Measurements from ENCODE around the gene ADAM10.

The ADAM10 gene

DNA sequence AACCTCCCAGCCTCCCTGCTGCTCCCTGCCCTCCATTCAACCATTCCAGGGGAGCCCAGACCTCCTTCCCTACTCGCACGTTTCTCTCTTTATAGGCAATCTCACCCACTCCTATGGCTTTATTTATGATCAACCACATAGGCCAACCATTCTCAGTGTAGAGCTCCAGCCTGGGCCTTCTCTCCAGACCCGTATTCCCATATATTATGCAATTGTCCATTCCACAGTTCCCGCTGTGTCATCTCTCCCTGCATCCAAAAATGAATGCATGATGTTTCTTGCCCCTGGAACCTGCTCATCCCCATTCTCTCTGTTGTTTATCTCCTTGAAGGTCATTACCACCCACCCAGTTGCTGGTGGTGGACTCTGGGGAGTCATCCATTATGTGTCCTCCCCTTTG is 177.0 kb downstream of the ADAM10 start:
- DNase-seq: no peak

DNA sequence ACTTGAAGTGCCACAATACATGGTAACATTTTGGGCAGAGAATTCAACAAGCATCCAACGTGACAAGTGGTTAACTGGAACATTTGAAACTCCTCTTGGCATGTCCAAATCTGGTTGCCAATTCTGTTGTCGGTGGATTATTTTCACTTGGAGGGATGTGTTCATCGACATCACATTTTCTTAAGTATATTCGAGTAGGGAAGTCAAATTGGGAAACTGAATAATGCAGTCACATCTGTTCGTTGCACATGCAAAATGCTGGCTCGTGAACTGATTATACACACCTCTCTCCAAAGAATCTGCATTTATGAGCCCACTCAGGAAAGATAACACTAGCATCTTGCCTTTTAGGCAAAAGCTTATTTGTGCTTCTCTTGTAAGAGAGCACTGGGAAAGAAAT is 178.0 kb downstream of the ADAM10 start:
- DNase-seq: no peak

DNA sequence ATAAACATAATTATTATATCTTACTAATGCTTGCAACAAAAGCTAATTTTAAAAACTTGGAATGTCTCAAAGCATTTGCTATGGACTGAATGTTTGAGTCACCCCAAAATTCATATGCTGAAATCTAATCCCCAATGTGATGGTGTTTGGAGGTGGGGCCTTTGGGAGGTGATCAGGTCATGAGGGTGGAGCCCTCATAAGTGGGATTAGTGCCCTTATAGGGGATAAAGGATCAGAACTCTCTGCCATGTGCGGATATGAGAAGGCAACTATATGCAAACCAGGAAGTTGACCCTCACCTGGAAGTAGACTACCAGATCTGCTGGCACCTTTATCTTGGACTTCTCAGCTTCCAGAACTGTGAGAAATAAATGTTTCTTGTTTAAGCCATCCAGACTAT is 180.1 kb downstream of the ADAM10 start:
- no peak for DNase-seq

DNA sequence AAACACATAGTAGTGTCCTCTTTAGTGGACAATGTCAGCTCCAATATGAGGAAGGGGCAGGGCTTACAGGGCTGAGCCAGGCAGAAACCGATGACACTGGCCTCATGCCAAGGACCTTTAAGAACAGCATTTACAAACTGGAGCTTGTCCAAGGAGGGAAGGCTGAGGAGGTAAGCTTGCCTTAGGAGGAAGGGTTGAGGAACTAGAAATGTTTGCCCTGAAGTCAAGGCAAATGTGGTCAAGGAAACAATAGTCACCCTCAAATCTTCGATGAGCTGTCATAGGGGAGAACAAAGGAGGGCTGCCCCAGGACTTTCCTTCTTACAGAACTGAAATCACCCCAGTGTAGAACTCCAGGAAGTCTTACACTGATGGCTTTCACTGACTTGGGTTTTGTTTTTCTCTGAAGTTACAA is 181.3 kb downstream of the ADAM10 start:
- no peak for DNase-seq

DNA sequence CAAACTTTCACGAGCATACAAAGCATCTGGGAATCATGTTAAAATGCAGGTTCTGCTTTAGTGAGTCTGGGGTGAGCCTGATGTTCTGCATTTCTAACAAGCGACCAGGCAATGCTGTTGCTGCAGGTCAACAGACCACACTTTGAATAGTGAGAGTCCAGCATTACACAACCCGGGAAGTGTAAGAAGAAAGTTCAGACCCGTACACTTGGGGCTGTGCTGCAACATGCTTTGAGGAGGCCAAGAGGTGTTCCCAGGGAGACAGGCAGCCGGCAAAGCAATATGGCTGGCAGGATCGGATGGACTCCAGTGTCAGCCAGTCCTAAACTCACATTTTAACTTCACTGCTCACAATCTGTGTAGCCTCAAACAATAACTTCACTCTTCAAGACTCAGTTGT is 183.5 kb downstream of the ADAM10 start:
- no peak for DNase-seq

DNA sequence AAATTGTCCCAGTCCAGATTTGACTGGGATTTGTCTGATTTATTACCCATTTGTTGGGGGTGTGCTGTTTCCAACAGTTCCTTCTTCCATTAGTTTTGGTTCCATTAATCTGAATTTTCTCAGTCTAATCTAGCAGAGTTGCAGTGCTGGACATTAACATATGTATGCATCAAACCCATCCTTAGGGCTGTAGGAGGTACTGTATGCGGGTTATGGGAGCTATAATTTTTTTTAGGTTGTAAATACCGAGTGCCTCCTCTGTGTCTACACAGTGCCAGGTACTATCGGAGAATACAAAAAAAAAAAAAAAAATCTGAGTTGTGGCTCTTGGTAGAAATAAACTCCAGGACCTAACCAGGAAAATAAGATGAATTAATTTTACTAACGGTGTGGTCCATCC is 183.9 kb downstream of the ADAM10 start:
- no peak for DNase-seq

DNA sequence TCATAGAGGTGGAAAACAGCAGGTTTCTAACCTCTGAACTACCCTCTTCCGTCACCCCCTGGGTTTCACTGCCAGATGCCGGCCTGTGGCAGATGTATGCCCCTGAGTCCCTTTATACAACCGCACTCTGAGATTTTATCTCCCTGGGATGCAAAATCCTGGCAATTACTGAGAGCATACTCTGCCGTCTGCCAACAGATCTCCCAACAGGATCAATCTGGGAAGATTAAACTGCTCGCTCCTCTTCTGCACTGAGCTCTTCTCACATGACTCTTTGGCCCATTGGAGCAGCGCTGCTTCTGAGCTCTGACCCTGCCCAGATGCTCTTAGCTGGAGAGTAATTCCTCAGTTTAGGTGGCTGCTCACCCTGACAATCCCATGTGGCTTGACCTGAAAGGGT is 184.5 kb downstream of the ADAM10 start:
- no peak for DNase-seq

DNA sequence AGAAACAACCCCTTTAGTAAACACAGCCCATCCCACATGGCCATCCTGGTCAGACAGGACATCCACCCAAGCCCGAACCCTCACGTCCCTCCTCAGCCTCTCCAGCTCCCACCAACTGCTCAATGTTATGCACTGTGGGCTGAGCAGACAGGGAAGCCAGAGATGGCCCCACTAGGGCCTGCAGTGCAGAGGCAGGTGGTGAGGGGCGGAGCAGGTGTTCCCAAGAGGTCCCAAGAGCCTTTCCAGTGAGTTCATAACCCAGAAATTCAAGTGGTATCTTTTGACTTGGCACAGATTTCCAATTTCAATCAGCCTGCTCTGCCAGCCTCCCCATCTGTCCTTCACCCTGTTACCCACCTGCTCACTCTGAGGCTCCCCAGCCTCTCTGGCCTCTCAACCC is 187.4 kb downstream of the ADAM10 start:
- DNase-seq: no peak

DNA sequence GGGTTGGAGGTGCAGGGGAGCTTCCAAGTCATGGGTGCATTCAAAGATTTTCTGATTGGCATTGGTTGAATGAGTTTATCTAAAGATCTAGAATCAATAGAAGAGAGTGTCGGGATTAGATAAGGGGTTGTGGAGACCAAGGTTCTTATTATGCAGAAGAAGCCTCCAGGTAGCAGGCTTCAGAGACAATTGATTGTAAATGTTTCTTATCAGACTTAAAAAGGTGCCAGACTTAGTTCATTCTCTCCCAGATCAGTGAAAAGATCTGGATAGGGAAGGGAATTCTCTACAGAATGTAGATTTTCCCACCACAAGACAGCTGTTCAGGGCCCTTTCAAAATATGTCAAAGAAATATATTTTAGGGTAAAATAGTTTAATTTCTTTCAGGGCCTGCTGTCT is 188.2 kb downstream of the ADAM10 start:
- no peak for DNase-seq

DNA sequence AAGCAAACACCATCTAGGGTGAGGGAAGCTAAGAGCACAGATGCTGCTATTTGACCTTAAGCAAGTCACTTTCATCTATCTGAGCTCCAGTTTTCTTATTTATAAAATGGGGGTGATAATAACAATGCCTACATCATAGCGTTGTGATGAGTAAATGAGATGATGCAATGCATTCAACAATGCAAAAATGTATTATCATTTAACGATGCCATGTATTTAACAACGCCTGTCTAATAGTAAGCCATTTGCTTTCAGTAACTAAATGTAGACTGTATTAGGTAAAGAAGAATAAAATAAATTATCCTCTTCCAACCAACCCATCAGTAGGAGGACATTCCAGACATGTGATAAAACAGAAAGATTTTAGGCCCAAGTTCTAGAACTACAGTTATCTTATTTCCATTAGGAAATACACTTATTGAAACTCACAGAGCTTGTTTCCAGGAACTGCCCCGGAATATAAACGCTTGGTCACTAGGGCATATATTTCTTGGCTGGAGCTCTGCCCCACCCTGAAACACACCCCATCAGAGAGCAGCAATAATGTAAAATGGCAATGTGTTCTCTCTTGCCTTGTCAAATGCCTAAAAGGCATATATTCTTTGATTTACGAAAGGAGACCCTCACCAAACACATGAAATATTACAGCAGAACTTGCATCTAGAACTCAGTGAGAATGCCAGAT is 189.5 kb downstream of the ADAM10 start:
- DNase-seq: no peak

DNA sequence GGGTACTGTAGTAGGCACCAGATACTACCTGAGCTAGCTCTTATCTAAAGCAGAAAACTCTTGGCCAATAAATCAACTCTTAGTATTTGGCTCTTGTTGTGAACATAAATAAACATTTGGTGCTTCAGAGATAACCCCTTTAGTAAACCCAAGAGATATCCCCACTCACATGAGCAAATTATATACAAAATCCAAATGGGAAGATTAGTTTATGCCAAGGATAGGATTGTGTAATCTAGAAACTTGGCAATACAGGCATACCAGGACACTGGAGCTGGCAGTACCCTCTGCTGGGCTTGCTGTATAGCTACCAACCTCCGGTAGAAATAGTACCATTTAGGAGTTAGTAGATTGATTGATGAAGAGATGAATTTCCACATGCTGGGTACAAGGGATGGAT is 190.7 kb downstream of the ADAM10 start:
- DNase-seq: no peak

DNA sequence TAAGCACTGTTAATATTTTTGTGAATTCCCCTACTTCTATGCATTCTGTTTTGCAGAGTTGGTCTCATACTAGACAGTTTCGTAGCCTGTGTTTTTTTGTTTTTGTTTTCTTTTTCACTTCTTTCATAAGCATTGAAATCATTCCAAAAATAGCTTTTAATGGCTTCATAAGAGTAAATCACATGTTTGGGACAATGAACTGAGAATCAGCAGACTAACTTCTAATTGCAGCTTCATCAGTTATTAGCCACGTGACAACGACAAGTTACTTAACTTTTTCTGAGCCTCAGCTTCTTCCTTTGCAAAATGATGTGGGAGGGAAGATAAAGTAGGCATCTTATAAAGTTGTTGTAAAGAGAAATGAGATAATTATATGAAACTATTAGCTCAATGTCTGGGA is 193.0 kb downstream of the ADAM10 start:
- DNase-seq: no peak

DNA sequence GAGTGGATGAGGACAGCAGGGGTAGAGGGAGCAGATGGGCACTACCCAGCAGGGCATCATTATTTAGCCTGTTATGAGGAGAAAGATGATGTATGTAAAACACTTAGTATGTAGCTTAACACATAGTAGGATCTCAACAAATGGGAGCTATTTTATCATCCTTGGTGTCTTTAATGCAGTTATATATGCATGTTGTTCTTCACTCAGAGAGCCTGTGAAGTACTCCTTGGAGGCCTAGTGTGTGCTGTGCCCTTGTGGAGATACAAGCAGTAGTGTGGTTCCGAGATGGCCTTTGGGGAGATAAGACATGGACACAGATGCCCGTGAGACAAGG is 193.5 kb downstream of the ADAM10 start:
- no peak for DNase-seq

DNA sequence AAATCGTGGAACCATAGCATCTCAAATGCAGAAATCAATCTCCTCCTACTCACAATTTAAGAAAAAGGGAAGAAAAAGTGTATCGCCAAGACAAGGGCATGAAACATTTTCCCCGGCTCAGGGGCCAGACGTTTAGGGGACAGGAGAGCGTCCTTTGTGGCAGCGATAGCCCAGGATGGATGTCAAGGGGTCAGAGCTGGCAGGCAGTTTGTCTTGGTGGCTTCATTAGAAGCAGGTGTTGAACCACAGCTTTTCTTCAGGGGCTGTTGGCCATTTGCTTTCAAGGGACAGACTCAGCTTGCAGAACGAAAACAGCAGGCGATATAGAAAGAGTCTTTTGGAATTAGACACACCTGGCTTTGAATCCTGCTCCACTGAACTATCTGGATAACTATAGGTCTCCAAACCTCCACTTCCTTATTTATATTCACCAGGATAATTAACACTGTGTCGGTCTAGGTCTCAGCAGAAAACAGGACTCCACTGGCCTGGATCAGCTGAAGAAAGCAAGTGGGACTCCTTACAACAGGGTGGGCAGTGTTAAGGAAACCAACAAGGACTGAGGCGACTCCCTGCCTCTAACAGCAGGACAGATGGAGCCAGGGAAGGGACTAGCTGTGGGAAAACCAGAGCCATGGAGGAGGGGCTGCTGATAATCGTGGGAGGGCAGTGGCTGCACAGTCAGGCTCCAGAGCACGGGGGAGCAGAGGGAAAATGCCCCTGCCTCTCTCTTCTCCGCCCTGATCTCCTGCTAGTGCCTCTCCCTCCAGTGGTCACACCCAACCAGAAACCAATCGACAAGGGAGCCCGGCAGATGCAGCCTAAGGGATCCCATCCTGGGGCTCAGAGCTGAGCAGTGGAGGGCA is 194.1 kb downstream of the ADAM10 start:
- no peak for DNase-seq

DNA sequence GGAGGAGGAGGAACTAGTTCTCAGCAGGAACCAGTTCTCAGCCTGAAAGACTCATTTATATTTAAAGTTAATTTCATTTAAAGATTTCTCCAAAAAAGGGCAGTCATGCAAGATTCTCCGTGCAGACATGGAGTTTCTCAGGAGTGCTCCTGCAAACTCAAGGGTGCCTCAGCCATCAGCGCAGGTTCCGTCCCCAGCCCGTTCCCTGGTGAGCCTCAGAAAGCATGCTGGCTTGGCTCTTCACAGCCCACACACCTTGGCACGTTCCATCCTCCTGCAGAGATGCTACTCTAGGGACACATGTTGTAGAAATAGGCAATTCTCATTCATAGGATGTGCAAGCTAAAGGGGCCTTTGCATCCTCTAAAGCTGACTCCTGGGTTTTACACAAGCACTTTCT is 194.7 kb downstream of the ADAM10 start:
- DNase-seq: no peak

DNA sequence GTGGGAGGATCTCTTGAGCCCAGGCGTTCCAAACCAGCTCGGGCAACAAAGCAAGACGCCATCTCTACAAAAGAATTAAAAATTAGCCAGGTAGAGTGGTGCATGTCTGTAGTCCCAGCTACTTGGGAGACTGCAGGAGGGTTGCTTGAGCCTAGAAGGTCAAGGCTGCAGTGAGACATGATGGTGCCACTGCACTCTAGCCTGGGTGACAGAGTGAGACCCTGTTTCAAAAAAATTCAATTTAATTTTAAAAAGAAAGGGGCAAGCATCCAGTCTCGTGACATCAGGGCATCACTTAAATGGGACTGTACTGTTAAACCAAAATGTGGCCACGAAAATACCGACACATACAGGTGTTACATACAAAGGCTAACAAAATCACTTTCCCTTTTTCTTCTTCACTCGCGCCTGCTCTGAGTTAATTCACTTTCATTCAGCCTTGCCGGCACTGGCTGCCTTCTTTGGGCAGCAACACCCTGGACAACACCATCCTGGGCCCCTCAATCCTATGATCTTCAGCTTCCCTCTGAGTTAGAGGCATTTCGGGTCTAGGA is 196.1 kb downstream of the ADAM10 start:
- DNase-seq: no peak

DNA sequence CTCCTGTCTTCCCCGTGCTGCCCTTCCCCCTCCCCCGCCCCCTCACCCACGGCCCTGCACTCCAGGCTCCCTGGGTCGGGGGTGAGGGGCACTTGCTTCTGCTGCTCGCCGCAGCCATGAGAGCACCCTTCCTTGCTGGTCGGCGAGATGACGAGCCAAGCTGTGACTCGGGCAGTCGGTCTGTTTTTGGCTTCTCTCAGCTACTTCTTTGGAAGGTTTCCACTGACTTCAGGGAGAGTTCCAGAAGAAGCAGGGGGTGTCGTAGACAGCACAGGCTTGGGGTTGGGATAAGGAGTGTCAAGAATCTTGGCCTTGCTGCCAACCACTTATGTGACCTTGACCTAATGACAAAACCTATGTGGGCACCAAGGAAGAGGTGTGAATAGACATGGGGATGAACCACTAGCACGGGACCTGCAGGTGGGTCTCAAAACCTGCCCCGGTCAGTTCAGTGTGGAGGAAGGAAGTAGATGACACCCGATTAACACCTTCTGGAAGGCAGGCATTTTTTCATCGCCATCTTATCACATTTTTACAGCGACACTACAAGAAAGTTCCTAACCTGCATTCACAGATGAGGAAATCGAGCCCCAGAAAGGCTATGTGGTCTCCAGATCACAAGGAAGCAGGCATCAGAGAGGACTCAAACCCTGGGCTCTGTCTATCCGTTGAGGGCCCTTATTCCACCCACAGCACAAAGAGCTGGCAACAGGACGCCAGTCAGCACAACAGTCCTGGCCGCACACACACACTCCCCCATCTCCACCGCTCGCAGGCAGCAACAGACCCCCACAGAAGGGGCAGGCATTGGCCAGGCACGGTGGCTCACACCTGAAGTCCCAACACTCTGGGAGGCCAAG is 196.8 kb downstream of the ADAM10 start:
- no peak for DNase-seq

DNA sequence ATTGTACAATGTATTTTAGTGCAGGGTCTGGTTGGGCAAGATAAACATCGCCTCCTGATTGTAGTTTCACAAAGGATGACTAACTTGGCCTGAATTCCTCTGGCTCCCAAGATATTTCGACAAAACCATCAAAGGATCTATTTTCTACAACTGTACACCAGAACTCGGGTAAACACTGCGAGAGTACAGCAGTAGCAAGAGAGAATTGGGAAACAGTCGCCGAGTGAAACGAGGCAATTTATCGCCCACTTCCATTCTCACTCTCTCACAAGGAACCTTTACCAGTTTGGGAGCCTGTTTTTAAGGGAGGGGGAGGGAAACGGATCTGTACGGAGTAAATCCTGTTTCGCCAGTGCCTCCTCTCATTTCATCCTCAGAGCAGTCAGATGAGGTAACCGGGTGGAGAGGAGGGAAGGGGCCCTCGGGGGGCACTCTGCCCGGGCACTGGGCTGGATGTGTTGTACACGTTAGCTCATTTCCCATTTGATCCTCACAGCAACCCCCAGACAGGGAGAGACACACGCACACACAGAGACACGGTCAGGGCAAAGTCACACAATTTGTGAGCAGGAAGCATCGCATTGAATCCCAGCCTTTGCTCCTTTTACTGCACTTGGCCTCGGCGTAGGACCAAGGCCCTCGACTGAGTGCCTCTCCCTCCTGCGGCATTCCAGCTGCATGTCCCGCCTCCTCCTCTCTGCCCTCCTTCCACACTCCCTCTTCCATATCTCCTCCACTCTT is 197.6 kb downstream of the ADAM10 start:
- no peak for DNase-seq

DNA sequence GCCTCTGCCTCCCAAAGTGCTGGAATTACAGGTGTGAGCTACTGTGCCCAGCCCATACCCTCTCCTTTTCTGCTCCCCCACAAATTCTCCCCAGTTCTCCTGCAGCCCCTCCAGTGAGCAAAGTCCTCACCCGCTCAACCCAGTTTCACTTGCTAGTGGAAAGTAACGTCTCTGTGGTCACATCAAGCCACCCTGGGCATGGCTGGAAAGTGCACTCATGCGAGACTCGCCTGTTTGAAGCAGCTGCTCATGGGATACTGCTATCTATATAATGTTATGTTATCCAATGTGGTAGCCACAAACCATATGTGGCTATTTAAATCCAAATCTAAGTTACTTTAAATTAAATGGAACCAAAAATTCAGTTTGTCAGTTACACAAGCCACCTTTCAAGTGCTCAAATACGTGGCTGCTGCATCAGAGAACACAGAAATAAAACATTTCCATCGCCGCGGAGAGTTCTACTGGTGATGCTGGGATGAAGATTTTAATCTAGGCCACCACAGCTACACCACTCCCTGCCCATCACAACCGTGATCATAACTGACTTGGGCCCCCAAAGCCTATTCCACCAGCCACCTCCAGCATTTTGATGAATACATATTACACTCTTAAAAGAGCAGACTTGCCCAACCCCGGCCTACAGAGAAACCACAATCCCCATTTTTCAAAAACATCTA is 198.3 kb downstream of the ADAM10 start:
- no peak for DNase-seq

DNA sequence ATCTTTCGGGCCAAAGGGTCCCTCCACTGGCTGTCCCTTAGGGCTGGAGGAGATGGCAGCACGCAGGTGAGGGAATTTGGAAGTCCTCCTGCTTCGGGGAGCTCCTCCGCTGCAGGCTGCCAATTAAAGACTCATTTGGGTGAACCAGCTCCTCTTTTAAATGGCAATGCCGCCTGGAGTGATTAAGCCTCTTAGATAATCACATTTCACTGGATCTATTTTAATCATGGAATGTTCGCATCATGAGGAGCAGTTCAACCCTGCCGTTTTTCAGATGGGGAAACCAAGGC is 199.8 kb downstream of the ADAM10 start:
- no peak for DNase-seq

DNA sequence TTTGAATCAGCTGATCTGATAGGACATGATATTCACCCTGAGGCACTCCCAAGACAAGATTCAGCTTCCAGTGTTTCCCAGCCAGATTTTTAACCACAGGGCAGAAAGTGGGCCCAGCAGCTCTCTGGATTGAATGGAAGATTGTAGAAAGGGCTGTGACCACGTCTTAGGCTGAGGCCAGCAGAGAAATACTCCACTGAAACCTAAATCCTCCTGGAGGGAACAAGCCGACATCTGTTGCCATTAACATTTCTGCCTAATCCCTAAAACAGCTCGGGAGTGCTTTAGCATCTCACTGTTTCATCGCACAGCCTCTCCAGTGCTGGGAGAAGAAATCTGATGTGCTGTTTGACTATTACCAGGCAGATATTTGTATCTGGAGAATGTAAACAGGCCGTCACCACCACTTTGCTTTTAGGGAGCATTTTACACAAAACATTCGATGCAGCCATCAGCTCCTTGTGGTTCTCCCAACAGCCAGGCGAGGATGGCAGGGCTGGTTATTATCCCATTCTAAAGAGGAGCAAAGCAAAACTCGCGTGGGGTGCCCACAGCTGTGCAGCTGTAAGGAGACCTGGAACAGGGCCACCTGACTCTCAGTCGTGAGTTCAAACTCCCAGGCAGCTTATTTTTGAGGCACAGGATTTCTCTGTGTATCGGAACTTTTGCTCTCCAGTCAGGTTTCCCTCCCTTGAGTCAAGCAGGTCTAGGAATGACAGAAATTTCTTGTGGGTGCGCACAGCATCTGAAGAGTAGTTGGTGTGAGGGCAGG is 200.3 kb downstream of the ADAM10 start:
- DNase-seq: no peak
